Neural progenitor cell (in vitro differentiated cells): Measurements from ENCODE around the gene RNASE13.

Source experiments
- CTCF ChIP-seq: fragments of 200-600 bp; sonication (generic); IDR thresholded peaks from 2 replicates; pipeline ENCODE4 v1.5.1; 2017; ENCODE audit warnings: antibody characterized with exemption, mild to moderate bottlenecking
- EZH2 ChIP-seq: fragments of 200-600 bp; sonication (generic); IDR thresholded peaks from 2 replicates; pipeline ENCODE4 v1.6.1; 2017; ENCODE audit warnings: antibody characterized with exemption, mild to moderate bottlenecking, moderate library complexity
- EZH2phosphoT487 ChIP-seq: fragments of 200-600 bp; sonication (generic); IDR thresholded peaks from 2 replicates; pipeline ENCODE4 v1.6.1; 2017; ENCODE audit warnings: antibody characterized with exemption

- peak; percentile 37 for TF ChIP-seq EZH2phosphoT487
- peak; percentile 55 for TF ChIP-seq CTCF
- TF ChIP-seq EZH2, result peak; percentile 67
These were observed 44.6 kb downstream of the RNASE13 start, which contains the start of gene METTL17 for GRCh38 chr14:20989787-20990600.
